NCI-H1417 treated with DMSO at 0.1 percent for 48 hours (cell line): ENCODE data around the gene CPSF3.
A peak's percentile ranks its signal among the peaks of the same experiment; 100 is the strongest.

ENCODE experiments used
- DNase-seq: peaks from one replicate; lab custom pipeline; 2025; lab: John Stamatoyannopoulos, UW

The CPSF3 gene

DNA sequence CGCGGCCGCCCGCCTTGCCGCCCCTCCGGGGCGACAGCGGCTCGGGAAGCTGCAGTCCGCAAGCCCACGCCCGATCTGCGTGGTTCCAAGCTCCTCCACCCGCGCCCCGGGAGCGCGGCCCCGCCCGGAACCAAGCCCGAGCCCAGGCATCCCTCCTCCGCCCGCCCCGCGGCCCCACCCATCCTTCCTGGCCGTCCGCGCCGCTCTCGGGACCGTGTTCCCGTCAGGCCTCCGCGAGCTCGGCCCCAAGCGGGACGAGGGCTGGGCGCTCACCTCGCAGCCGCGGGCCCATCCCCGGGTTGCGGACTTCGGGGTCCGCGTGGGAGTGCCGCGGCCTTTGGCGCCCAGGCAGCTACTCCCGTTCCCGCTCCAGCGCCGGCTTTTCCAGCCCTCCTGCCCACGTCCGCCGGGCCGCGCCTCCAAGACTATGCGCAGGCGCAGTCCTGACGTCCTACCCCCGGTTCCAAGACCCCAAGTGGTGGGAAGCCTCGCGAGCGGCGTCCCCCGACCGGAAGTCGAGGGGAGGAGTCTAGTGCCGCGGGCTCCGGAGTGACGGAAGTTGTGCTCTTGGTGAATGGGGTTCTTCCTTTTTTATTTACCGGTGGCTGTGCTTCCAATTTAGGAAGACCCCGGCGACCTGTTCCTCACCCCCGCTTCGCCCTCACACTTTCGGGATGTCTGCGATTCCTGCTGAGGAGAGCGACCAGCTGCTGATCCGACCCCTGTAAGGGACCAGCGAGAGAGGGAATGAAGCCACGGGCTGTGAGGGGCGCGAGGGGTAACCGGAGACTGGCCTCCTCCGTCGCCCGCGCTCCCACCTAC lies at the start of gene CPSF3, which contains the start of gene ITGB1BP1:
CPSF3 (plus strand) TSS at position 555 of the 822 bp plus-strand sequence; CDS start at position 675, 120 bp downstream.
ITGB1BP1 (minus strand) TSS at position 429 of the 822 bp plus-strand sequence. CDS start 4,831 bp downstream, outside the sequence.
- DNase-seq = peak; percentile 94

- no peak for DNase-seq
Observed at GRCh38 chr2:9374071-9374730, 49.3 kb upstream of the CPSF3 start.

- DNase-seq = no peak
Observed at GRCh38 chr2:9375857-9376428, 47.5 kb upstream of the CPSF3 start.

- DNase-seq = no peak
Observed at GRCh38 chr2:9377461-9378097, 45.9 kb upstream of the CPSF3 start.

DNA sequence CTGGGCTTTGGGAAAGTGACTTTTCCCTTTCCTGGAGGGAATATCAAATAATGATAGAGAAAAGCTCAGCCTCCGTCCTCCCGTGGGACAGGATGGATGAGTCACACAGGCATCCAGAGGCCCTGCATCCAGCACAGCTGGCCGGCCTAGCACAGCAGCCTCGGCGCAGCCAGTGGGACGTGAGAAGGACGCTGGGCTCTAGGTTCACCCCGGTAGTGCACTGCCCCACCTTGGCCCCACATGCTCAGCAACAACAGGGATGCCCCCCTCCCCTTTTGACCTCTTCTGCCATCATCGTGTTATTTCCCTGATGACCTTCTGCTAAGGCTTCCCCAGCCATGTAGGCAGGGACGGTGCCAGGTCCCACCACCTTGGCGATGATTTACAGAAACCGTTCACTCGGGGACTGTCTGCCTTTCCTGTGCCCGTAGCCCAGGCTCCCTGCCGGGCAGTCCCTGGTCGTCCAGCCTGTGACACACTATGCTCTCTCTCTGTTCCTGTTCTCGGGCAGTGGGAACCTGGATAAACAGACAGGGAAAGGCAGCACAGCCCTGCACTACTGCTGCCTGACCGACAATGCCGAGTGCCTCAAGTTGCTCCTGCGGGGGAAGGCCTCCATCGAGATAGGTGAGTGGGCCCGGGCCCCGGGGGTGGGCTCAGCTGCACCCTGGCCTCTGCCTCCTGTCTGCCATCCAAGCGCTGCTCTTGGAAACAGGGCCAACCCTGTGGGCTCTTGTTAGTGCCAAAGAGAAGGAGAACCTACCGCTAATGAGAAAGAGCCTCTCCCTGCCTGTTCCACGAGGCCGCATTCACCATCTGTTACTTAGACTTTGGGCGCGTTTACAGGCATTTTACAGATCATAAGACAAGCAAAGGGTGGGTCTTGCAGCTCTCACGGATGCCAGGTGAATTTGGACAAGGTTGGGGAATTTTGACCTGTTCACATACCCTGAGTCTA lies 44.7 kb upstream of the CPSF3 start:
- DNase-seq = no peak

- no peak for DNase-seq
Observed at GRCh38 chr2:9379391-9379755, 44.1 kb upstream of the CPSF3 start.

GRCh38 chr2:9380702-9381628 lies 42.5 kb upstream of the CPSF3 start:
- DNase-seq = no peak

GRCh38 chr2:9382604-9383235 lies 40.7 kb upstream of the CPSF3 start:
- no peak for DNase-seq

DNA sequence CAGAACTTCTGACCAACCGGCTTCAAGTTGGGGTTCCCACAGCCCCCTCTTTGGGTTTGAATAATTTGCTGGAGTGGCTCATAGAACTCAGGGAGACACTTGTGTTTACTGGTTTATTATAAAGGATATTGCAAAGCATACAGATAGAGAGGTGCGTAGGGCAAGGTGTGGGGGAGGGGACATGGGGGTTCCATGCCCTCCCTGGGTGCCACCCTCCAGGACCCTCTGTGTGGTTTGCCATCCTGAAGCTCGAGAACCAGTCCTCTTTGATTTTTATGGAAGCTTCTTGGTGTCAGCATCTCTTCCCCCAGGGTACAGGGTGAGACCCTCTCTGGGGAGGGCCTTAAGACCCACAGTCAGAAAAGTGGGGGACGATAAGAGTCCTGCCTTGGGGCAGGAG lies 38.9 kb upstream of the CPSF3 start:
- DNase-seq = no peak

DNA sequence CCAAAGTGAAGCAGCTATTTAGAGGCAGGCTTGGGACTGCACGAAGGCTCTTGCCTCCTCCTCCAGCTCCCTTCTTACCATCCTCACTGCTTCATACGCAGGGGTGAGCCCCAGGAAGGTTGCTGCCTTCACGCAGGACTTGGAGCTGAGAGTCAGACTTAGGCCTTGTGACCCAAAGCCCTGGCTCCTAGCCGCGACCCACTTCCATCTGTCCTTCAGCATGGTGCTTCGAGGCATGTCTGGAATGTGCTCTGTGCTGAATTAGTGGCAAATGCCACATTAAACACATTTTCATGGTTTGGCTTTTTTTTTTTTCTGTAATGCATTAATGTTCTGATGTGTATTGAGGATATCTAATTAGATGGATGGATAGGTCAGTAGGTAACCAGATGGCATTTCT lies 37.6 kb upstream of the CPSF3 start:
- DNase-seq = no peak

GRCh38 chr2:9388199-9388681 lies 35.2 kb upstream of the CPSF3 start:
- DNase-seq = no peak

DNA sequence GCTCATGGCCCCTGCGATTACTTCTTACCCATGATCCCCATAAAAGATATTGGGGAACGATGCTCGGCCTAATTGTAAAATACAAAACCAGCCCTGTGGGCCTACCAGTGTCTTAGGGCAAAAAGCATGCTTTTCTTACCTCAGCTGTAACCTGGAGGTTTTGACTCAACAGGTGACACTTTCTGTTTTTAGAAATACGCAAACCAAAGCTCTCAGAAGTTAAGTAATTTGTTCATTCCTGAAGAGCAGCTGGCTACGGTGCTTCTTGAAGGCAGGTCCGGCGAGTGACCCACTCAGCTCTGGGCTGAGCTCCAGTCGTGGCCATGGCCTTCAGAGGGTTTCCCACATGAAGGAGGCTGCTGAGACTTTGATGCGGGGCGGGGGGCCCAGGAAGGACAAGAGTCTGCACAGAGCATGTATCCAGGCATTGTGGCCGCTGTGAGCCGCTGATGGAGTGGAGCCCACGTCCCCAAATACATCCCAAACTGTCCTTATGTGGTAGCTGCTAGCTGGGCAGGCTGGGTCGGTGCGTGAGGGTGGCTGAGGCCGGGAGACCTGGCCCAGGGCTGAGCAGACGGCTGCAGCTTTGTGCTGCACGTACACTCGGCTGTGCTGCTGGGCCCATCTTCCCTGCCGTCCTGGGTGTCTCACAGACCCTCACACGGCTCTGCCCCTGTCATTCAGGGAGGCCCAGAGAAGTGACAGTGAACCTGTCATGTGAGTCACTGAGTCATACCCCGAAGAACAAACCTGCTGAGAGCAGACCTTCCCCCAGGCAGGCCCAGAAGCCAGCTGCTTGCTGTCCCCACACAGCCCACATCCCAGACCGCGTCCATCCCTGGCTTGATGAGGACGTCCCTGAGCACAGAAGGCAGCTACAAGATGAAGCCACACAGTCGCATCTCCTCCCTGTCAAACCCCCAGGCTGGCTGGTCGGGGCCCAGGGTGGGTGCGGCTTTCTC lies 34.2 kb upstream of the CPSF3 start:
- DNase-seq = no peak

DNA sequence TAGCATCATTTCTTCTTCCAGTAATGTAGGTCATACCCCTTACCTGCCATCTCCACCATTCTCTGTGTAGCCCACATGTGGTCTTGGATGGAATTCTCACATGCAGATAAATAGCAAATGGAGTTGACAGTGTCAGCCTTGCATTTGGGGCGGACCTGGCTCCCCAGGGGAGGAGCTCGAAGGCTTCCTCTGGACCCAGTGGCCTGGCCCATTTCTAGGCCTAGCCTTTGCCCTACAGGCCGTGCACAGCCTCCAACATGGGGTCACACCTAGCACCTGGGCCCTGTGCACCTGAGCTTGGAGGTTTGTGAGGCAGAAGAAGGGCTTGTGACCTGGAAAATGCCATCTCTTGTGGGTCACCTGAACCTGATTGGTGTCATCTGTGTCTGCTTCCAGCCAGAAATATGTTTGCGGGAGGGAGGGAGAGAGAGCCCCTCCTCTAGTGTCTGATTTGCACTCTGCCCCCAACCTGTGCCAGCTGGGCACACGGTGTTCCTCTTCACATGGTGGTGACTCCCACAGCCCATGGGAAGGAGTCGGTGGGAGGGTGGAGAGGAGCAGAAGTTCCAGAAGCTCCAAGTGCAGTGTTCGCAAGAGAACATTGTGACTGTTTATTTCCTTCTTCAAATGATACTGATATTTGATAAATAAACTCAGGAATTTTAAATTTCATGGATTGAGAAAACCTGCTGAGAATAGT lies 33.2 kb upstream of the CPSF3 start:
- DNase-seq = no peak

- no peak for DNase-seq
Observed at GRCh38 chr2:9390991-9391390, 32.5 kb upstream of the CPSF3 start.

DNA sequence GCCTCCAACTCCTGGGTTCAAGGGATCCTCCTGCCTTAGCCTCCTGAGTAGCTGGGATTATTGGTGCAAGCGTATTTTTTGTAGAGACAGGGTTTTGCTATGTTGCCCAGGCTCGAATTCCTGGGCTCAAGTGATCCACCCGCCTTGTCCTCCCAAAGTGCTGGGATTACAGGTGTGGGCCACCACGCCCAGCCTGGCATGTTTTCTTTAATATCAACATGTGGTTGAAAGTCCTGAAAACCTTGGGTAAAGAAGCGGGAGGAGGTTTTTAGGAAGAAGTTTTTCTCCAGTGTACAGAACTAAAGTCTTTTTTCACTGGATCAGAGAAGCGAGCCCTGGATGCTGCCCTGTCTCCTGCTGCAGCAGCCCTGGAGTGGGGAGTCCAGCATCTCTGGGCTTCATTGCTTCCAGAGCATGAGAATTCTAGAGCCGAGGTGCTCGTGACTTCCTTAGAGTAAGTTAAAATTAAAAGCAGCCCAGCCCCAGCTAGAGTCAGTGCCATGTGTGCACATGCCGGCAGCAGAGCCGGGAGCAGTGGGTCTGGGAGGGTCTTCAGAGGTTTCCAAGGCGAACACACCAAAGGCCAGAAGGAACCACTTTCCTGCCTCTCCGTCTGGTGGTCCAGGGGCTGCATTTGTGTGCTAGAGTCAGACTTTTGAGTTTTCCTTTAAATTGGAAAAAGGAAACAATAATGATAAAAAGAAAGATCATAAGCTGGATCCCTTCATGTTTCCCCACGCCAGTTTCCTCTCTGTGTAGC lies 31.3 kb upstream of the CPSF3 start:
- DNase-seq = no peak

DNA sequence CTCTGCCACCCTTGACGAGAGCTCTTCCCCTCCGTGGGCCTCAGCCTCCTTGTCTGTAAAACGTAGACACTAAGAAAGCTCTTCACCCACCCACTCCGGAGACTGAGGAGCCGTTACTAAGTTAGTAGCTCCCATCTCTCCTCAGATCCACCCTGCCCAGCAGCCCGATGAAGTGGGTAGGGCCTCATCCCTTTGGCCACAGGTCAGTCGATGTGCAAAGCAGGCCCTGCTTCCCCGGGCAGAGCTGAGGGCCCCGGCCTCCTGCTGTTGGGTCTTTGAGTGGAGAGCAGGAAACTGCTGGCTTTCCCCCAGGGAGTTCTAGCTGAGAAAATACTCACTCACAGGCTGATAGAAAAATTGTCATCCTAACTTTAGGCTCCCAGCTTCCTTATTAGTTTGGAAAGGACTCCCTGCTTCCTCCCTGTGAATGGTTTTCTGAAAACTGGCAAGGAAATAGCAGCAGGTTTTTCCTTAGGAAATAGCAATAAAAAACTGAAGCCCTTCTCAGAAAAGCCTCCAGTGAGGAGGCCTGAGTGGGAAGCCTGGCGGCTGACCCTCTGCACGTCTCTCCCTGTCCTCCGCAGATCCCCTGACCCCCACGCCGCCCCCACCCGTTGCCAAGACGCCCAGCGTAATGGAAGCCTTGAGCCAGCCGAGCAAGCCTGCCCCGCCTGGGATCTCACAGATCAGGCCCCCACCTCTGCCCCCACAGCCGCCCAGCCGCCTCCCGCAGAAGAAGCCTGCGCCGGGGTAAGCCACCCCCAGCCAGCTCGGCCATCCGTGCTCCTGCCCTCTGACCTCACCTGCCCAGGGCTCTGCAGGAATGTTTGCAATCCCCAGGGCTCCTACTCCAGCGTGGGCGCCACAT lies 30.3 kb upstream of the CPSF3 start:
- no peak for DNase-seq
